GM12873 (cell line): ENCODE data around the gene HOXA10.

ENCODE experiments used
- TF ChIP-seq, protein P1 (sequence below): IDR thresholded peaks from 2 replicates; pipeline ENCODE4 v1.5.1; 2012; ENCODE audit warnings: low read depth, mild to moderate bottlenecking, moderate library complexity, low read length, control low read depth; ENCODE audit not compliant: insufficient read depth; ENCODE audit errors: missing control alignments

The HOXA10 gene

DNA sequence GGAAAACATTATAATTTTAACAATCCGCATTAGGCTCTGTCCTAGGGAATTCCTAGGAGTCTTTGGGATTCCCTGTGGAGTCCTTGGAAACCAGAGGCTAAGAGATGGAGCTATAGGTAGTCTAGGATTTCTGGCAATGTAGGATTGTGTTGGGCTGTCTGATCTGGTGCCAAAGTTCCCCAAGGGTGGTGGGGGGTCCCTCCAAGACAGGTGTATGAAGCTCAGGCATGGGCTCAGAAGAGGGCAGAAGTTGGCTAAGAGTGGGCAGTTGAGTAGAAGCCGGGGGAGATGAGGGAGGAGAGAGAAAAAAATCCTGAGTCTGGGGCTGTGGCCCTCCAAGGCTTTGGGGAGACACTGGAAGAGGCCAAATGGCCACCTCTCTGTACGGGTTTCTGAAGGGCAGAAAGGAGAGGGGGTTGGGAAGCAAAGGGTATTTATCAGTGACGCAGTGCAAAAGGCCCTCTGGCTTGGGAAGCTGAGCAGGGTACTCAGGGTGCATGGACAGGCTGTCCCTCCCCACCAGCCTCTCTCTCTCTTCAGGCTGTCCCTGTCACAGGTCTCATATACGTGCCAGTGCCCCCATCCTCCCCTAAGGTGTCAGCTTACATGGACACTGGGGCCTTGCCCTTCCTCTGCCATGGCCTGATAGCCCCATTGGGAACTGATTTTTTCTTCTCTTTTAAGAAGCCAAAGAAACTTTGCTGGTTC lies 27.5 kb downstream of the HOXA10 start:
- TF ChIP-seq, protein P1, sequence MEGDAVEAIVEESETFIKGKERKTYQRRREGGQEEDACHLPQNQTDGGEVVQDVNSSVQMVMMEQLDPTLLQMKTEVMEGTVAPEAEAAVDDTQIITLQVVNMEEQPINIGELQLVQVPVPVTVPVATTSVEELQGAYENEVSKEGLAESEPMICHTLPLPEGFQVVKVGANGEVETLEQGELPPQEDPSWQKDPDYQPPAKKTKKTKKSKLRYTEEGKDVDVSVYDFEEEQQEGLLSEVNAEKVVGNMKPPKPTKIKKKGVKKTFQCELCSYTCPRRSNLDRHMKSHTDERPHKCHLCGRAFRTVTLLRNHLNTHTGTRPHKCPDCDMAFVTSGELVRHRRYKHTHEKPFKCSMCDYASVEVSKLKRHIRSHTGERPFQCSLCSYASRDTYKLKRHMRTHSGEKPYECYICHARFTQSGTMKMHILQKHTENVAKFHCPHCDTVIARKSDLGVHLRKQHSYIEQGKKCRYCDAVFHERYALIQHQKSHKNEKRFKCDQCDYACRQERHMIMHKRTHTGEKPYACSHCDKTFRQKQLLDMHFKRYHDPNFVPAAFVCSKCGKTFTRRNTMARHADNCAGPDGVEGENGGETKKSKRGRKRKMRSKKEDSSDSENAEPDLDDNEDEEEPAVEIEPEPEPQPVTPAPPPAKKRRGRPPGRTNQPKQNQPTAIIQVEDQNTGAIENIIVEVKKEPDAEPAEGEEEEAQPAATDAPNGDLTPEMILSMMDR = no peak

DNA sequence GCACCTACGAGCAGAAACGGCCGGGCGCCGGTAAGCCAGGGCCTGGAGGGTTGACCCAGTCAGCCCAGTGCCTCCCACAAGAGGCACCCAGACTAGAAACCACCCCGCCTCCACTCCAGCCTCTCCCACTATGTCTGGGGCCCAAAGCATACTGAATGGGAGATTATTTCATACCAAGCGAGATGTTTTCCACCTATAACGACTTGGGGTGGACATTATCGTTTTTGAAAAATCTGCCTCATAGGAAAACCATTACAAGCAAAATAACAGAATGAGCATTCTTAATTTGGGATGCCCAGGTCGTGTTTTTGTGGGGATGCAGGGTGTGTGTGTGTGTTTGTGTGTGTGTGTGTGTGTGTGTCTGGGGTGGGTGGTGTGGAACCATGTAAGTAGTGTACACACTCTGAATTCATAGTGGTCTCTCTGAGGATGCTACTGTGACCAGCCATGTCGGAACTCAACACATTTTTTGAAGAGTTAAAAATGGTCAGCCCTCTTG lies 28.2 kb downstream of the HOXA10 start:
- TF ChIP-seq, protein P1 = no peak

DNA sequence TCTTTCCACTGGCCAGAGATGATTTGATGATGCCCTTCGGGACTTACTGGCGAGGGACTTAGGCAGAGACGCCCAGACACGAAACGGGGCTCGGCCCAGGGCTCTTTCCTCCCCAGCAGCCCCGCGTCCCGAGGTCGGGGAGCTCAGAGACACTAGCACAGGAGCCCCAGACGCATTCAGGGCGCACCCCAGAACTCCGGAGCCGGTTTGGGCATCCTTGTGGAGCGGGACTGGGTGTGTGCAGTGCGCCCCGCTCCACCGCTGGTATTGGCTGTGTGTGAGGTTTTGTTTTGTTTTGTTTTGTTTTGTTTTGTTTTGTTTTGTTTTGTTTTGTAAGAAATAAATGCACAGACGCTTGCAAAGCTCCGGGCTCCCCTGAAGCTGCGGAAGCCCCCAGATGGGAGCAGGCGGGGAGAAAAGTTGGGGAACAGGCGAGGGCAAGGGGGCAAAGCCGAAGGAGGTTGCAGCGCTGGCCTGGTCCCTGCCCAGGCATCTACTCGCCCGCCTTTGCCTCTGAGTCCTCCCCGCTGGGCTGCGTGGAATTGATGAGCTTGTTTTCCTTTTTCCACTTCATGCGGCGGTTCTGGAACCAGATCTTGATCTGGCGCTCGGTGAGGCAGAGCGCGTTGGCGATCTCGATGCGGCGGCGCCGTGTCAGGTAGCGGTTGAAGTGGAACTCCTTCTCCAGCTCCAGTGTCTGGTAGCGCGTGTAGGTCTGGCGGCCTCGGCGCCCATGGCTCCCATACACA lies 28.8 kb downstream of the HOXA10 start:
- TF ChIP-seq, protein P1 = no peak

DNA sequence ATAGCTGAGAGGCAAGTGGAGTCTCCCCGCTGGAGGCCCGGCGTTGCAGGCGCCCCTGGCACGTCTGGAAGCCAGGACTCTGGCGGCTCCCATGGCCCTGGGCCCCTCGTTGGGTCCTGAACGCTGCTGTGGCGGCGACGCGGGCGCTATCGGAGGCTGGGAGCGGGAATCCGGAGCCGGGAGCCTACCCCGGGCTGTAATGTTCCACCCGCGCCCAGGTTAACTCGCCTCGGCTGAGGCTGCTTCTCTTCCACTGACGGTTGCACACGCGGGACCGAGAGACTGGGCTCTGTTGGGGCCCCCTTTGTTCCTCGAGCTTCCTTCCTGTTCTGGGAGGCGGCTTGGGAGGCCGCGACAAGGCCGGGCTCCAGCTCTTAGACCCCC lies 29.3 kb downstream of the HOXA10 start:
- TF ChIP-seq, protein P1 = no peak

DNA sequence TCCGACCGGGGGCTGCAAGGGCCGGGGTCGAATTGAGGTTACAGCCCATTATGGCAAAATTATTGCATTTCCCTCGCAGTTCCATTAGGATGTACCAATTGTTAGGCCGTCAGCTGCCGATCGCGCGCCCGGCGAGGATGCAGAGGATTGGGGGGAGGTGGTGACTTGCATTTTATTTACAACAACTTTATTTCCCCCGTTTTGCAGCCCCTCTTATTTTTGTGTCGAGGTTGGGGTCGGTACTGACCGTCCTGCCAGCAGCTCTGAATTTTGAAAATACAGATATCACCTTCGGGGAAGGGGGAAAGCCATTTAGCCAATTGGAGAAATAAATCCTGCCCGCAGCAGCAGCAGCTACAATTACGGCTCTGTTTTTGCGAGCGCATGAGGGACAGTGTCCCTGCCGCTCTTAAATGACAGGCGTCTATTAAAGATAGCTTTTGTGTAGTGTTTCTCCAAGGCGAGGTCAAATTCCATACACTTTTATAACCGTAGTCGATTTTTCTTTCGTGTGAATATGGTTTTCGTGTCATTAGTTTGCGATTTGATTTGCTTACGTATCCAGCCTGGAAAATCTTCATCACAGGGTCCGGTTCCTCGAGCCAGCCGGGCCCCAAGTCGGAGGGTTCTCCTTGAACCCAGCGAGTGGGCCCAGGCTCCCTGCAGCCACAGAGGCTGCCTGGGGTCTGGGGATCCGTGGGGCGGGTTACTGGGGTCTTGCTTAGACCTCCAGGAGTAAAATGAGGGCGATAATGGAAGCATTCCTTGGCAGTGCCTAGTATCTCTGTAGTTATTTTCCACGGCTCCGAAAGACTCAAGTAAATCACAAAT lies 30.0 kb downstream of the HOXA10 start:
- TF ChIP-seq, protein P1 = no peak

DNA sequence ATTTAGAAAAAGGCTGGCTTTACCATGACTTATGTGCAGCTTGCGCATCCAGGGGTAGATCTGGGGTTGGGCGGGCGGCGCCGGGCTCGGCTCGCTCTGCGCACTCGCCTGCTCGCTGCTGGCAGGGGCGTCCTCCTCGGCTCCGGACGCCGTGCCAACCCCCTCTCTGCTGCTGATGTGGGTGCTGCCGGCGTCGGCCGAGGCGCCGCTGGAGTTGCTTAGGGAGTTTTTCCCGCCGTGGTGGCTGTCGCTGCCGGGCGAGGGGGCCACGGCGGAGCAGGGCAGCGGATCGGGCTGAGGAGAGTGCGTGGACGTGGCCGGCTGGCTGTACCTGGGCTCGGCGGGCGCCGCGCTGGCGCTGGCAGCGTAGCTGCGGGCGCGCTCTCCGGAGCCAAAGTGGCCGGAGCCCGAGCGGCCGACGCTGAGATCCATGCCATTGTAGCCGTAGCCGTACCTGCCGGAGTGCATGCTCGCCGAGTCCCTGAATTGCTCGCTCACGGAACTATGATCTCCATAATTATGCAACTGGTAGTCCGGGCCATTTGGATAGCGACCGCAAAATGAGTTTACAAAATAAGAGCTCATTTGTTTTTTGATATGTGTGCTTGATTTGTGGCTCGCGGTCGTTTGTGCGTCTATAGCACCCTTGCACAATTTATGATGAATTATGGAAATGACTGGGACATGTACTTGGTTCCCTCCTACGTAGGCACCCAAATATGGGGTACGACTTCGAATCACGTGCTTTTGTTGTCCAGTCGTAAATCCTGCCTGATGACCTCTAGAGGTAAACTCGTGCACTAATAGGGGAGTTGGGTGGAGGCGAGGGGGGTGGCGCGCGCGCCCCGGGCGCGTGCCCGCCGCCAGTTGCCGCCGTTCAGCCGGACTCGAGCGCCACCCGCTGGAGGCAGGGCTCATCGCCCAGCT lies 30.8 kb downstream of the HOXA10 start, which contains the start of gene HOXA5:
HOXA5 (minus strand) TSS at position 659 of the 927 bp plus-strand sequence; CDS start at position 585, 74 bp downstream.
- TF ChIP-seq, protein P1 = no peak
